MCF 10A (cell line): ENCODE results near the gene GPN2. TPM values are rescaled to one million over a fixed set of nuclear protein-coding genes. Genes with fewer than 3 reads are reported as not detected.
"Not testable (repeated sequence)": the region's sequence is repeated elsewhere in the genome, so short reads cannot be mapped to it uniquely, and the experiment has no call there.

Experiments used
- BruUV-seq: library from RNA; stranded (reverse); fragments of 400-500 nt; replicated peaks from 2 replicates; lab custom pipeline; 2021; lab: Mats Ljungman, UMichigan
- CTCF ChIA-PET: fragments of 300-600 bp; sonication (Branson Sonifier 250); formaldehyde crosslinking; extraction: SDS; loops from one replicate; lab custom pipeline; 2021; ENCODE audit warnings: antibody characterized with exemption, inconsistent platforms; lab: Yijun Ruan, JAX
- POLR2A ChIA-PET: fragments of 300-600, 350-650 bp; sonication (Branson Sonifier 250); formaldehyde crosslinking; extraction: SDS; loops from one replicate; lab custom pipeline; 2020; ENCODE audit warnings: antibody characterized with exemption, inconsistent platforms; lab: Yijun Ruan, JAX
- DNase-seq: peaks from one replicate; pipeline ENCODE4 v3.0.0-alpha.2; 2018; ENCODE audit not compliant: unreplicated experiment
- H3K27ac Mint-ChIP-seq: one replicate; pipeline ENCODE4 v1.8.0; 2022; ENCODE audit warnings: mild to moderate bottlenecking, low read depth, mixed read lengths; ENCODE audit not compliant: unreplicated experiment
- H3K27me3 Mint-ChIP-seq: one replicate; pipeline ENCODE4 v1.8.0; 2022; ENCODE audit warnings: mixed read lengths; ENCODE audit not compliant: insufficient read depth, unreplicated experiment
- H3K36me3 Mint-ChIP-seq: one replicate; pipeline ENCODE4 v1.8.0; 2022; ENCODE audit warnings: mild to moderate bottlenecking, moderate library complexity, mixed read lengths; ENCODE audit not compliant: insufficient read depth, unreplicated experiment
- H3K4me1 Mint-ChIP-seq: one replicate; pipeline ENCODE4 v1.8.0; 2022; ENCODE audit warnings: mixed read lengths; ENCODE audit not compliant: insufficient read depth, unreplicated experiment
- H3K4me3 Mint-ChIP-seq: one replicate; pipeline ENCODE4 v1.8.0; 2022; ENCODE audit warnings: mild to moderate bottlenecking, moderate library complexity, mixed read lengths; ENCODE audit not compliant: unreplicated experiment
- H3K9me3 Mint-ChIP-seq: one replicate; pipeline ENCODE4 v1.8.0; 2022; ENCODE audit warnings: mixed read lengths; ENCODE audit not compliant: unreplicated experiment
- intact Hi-C: fragments of 100-400 bp; cut with micrococcal nuclease; formaldehyde crosslinking; loops from 2 replicates; pipeline ENCODE4 v1.14.1; 2022
- total RNA-seq: library from RNA; stranded (reverse); gene quantifications from 2 replicates; pipeline ENCODE4 v1.2.3, GENCODE V29; 2022
- TF ChIP-seq, protein P1 (sequence below): fragments of 200-600 bp; IDR thresholded peaks from one replicate; pipeline ENCODE4 v1.8.0; 2022; ENCODE audit warnings: antibody characterized with exemption, mild to moderate bottlenecking; ENCODE audit not compliant: unreplicated experiment

The GPN2 gene
- total RNA-seq, 1 experiment from 2014 or later, result 39.7 TPM

DNA sequence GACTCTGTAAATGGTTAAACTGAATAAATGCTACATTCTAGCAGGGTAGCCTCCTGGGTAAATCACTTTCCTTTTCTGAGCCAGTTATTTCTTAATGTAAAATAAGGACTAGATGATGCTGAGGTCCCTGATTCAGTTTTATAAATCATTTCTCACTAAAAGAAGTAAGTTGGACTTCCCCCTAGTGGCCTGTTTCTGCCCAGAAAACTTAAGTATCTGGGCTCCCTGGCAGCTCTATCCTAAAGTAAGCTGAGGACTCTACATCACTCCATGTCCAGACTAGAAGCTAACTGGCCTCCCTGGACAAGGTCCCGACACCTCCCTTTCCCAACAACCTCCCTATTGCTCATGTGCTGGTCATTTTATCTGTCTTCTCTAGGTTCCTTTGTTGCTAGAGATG lies 3.0 kb downstream of the GPN2 start:
- Mint-ChIP-seq H3K36me3 (peaks cover 85% of the 10 kb centered on the region), H3K9me3 (no peaks in the 10 kb centered on the region), H3K4me1 (peaks cover 14% of the 10 kb centered on the region), H3K4me3 (no peak overlapping the region), H3K27ac (no peak overlapping the region), H3K27me3 (no peaks in the 10 kb centered on the region)
- intact Hi-C loops, result loop anchor here (2.0 kb wide), 1 partner anchor 34 kb away; no protein-coding TSS in a partner anchor
- DNase-seq, result peak; percentile 48
- BruUV-seq, result no TSS peak
- ChIA-PET CTCF (interaction anchor here (0.5 to 3.6 kb wide), 20 partner anchors 9 to 480 kb away, joined by 3 to 19 read pairs (median 4); partner anchors contain the start of gene MAP3K6), POLR2A (interaction anchor here (0.6 to 6.4 kb wide), 8 partner anchors 10 to 358 kb away, joined by 3 to 103 read pairs (median 4); partner anchors contain the start of genes GPATCH3 and SFN)
- TF ChIP-seq, protein P1, sequence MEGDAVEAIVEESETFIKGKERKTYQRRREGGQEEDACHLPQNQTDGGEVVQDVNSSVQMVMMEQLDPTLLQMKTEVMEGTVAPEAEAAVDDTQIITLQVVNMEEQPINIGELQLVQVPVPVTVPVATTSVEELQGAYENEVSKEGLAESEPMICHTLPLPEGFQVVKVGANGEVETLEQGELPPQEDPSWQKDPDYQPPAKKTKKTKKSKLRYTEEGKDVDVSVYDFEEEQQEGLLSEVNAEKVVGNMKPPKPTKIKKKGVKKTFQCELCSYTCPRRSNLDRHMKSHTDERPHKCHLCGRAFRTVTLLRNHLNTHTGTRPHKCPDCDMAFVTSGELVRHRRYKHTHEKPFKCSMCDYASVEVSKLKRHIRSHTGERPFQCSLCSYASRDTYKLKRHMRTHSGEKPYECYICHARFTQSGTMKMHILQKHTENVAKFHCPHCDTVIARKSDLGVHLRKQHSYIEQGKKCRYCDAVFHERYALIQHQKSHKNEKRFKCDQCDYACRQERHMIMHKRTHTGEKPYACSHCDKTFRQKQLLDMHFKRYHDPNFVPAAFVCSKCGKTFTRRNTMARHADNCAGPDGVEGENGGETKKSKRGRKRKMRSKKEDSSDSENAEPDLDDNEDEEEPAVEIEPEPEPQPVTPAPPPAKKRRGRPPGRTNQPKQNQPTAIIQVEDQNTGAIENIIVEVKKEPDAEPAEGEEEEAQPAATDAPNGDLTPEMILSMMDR, result peak; percentile 44

DNA sequence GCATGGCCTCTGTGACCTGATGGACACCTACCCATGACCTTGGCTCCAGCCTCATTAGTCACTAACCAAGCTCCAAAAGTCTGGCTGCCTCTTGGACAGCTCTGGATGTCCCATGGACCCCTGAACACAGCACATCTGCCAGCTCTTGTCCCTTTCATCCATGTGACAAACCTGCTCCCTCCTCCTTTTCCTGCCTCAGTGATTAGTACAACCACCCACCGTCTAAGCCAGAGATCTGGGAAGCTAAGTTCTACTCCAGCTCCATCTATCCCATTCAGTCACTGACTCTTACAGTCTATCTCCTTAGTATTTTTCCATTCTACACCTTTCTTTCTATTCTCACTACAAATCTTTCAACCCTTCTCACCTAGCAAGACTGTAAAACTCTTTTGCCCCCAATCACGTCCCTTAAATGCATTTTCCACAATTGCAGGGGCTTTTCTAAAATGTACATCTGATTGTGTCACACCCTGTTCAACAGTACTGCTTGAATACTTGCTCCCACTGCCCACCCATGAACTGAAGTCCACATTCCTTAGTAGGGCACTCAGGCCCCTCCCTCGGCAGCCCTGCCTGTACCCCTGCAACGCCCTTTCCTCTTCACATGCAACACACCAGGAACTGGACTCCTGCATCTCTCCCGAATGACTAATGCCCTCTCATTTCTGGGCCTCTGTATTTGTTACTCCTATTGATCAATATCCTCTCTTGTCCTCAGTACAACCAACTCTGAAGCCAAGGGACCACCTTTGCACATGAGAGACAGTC lies 7.2 kb downstream of the GPN2 start:
- BruUV-seq, result no TSS peak
- no peaks in the 10 kb centered on the region for H3K9me3 Mint-ChIP-seq
- no peak overlapping the region for H3K4me3 Mint-ChIP-seq
- peaks cover 91% of the 10 kb centered on the region for H3K36me3 Mint-ChIP-seq
- no peaks in the 10 kb centered on the region for H3K4me1 Mint-ChIP-seq
- no peak for DNase-seq
- no peak overlapping the region for H3K27ac Mint-ChIP-seq
- intact Hi-C loops, result no loop called here
- TF ChIP-seq, protein P1, result no peak
- ChIA-PET POLR2A (interaction anchor here (0.5 to 2.8 kb wide), 3 partner anchors 11 to 55 kb away, joined by 3 to 13 read pairs (median 3); no protein-coding TSS in a partner anchor), CTCF (interaction anchor here (0.7 to 2.6 kb wide), 6 partner anchors 23 to 842 kb away, joined by 3 to 14 read pairs (median 6); no protein-coding TSS in a partner anchor)
- H3K27me3 Mint-ChIP-seq, result no peaks in the 10 kb centered on the region

DNA sequence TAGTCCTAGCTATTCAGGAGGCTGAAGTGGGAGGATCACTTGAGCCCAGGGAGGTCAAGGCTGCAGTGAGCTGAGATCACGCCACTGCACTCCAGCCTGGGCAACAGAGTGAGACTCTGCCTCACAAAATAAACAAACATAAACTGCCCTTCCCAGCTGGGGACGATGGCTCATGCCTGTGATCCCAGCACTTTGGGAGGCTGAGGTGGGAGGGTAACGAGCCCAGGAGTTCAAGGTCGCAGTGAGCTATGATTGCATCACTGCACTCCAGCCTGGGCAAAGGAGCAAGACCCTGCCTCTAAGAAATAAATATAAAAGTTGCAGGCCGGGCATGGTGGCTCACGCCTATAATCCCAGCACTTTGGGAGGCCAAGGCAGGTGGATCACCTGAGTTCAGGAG lies 8.5 kb downstream of the GPN2 start:
- intact Hi-C loops, H3K27me3 Mint-ChIP-seq, BruUV-seq, H3K27ac Mint-ChIP-seq, DNase-seq, H3K4me1 Mint-ChIP-seq, H3K9me3 Mint-ChIP-seq, H3K4me3 Mint-ChIP-seq: not testable (repeated sequence)
- H3K36me3 Mint-ChIP-seq, result peaks cover 81% of the 10 kb centered on the region
- POLR2A ChIA-PET, result interaction anchor here (0.8 to 2.8 kb wide), 5 partner anchors 12 to 33 kb away, joined by 3 to 13 read pairs (median 4); no protein-coding TSS in a partner anchor
- CTCF ChIA-PET, result interaction anchor here (0.6 to 2.6 kb wide), 9 partner anchors 9 to 387 kb away, joined by 3 to 14 read pairs (median 5); no protein-coding TSS in a partner anchor

DNA sequence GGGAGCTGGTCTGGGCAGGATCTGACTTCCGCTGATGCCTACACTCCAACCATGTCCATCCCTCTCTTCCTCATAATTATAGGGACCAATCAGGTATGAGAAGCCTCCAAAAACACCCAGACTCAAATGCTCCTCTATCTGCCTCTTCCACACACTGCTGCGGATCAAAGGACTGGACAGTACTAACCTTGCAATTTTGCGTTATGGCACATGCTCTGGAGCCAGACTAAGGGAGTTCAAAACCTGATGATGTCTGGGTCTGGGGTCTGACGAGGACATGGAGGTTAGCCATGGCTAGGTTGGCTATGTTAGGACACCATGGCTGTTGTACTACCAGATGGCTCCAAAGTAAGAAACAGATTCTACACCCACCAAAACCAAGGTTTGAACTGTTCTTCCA lies 10.3 kb downstream of the GPN2 start:
- Mint-ChIP-seq H3K27ac (no peak overlapping the region), H3K4me3 (no peak overlapping the region), H3K36me3 (peaks cover 62% of the 10 kb centered on the region), H3K27me3 (no peaks in the 10 kb centered on the region), H3K4me1 (no peaks in the 10 kb centered on the region), H3K9me3 (no peaks in the 10 kb centered on the region)
- no peak for DNase-seq
- intact Hi-C loops, result no loop called here
- BruUV-seq, result no TSS peak
- POLR2A ChIA-PET, result interaction anchor here (1.5 kb wide), 1 partner anchor 15 kb away, joined by 5 read pairs; no protein-coding TSS in a partner anchor
- TF ChIP-seq, protein P1, result no peak
- CTCF ChIA-PET, result interaction anchor here (0.9 to 1.7 kb wide), 4 partner anchors 13 to 70 kb away, joined by 3 to 9 read pairs (median 5); no protein-coding TSS in a partner anchor
